WTC11 (cell line): ENCODE measurements around the gene FRYL. TPM values are rescaled to one million over a fixed set of nuclear protein-coding genes. Genes with fewer than 3 reads are reported as not detected.

Experiments
- ATAC-seq: fragments of 200-7000 bp; cut with Tn5 transposase; 2 replicates; pipeline ENCODE4 v1.10.0; 2021; ENCODE audit warnings: mild to moderate bottlenecking, moderate library complexity
- CTCF ChIA-PET: fragments of 300-600 bp; sonication (Branson Sonifier 250); formaldehyde crosslinking; loops from one replicate; lab custom pipeline; 2021; ENCODE audit warnings: antibody characterized with exemption; lab: Charles Lee
- POLR2A ChIA-PET: fragments of 350-600 bp; sonication (Branson Sonifier 250); formaldehyde crosslinking; loops from one replicate; lab custom pipeline; 2021; ENCODE audit warnings: antibody characterized with exemption; lab: Charles Lee
- DNase-seq: peaks from one replicate; pipeline ENCODE4 v3.0.0; 2021; ENCODE audit warnings: low spot score
- H3K27ac Mint-ChIP-seq: 2 replicates; pipeline ENCODE4 v1.8.0; 2021; ENCODE audit warnings: mixed read lengths
- H3K27me3 Mint-ChIP-seq: 2 replicates; pipeline ENCODE4 v1.8.0; 2021; ENCODE audit warnings: low read depth, mild to moderate bottlenecking, moderate library complexity, mixed read lengths
- H3K36me3 Mint-ChIP-seq: 2 replicates; pipeline ENCODE4 v1.8.0; 2021; ENCODE audit warnings: mixed read lengths
- H3K4me1 Mint-ChIP-seq: 2 replicates; pipeline ENCODE4 v1.8.0; 2022; ENCODE audit warnings: mixed read lengths
- H3K4me3 Mint-ChIP-seq: 2 replicates; pipeline ENCODE4 v1.8.0; 2021; ENCODE audit warnings: mild to moderate bottlenecking, moderate library complexity, mixed read lengths
- H3K9me3 Mint-ChIP-seq: 2 replicates; pipeline ENCODE4 v1.8.0; 2021; ENCODE audit warnings: mixed read lengths
- FOXK1 ChIP-seq: sonication (generic); formaldehyde crosslinking; IDR thresholded peaks from 2 replicates; pipeline ENCODE4 v1.8.0; 2022; ENCODE audit warnings: mild to moderate bottlenecking, moderate library complexity, missing genetic modification reagents
- FOXP1 ChIP-seq: sonication (generic); formaldehyde crosslinking; IDR thresholded peaks from 2 replicates; pipeline ENCODE4 v1.8.0; 2022; ENCODE audit warnings: missing genetic modification reagents, mild to moderate bottlenecking, moderate library complexity, borderline replicate concordance
- FOXP4 ChIP-seq: sonication (generic); formaldehyde crosslinking; IDR thresholded peaks from 2 replicates; pipeline ENCODE4 v1.8.0; 2022; ENCODE audit warnings: mild to moderate bottlenecking, missing genetic modification reagents
- GRHL2 ChIP-seq: fragments of 250-450 bp; sonication (Bioruptor Pico); IDR thresholded peaks from 2 replicates; pipeline ENCODE4 v1.8.0; 2022; ENCODE audit warnings: mild to moderate bottlenecking, moderate library complexity; ENCODE audit not compliant: insufficient replicate concordance, severe bottlenecking
- GTF2I ChIP-seq: fragments of 250-450 bp; sonication (Bioruptor Pico); conservative IDR thresholded peaks from 2 replicates; pipeline ENCODE4 v1.4.0; 2021; ENCODE audit warnings: mild to moderate bottlenecking
- IRF1 ChIP-seq: sonication (generic); formaldehyde crosslinking; IDR thresholded peaks from 2 replicates; pipeline ENCODE4 v1.8.0; 2023; ENCODE audit warnings: missing genetic modification reagents
- OVOL2 ChIP-seq: fragments of 250-450 bp; sonication (Bioruptor Pico); IDR thresholded peaks from 2 replicates; pipeline ENCODE4 v1.9.0; 2021; ENCODE audit warnings: mild to moderate bottlenecking, borderline replicate concordance
- RELA ChIP-seq: sonication (generic); formaldehyde crosslinking; IDR thresholded peaks from 2 replicates; pipeline ENCODE4 v1.8.1; 2022; ENCODE audit warnings: missing genetic modification reagents, mild to moderate bottlenecking, borderline replicate concordance
- SMAD3 ChIP-seq: sonication (generic); formaldehyde crosslinking; IDR thresholded peaks from 2 replicates; pipeline ENCODE4 v1.8.0; 2022; ENCODE audit warnings: missing genetic modification reagents, mild to moderate bottlenecking, borderline replicate concordance
- USF1 ChIP-seq: sonication (generic); formaldehyde crosslinking; IDR thresholded peaks from 2 replicates; pipeline ENCODE4 v1.8.0; 2022; ENCODE audit warnings: mild to moderate bottlenecking, missing genetic modification reagents
- ZNF138 ChIP-seq: sonication (generic); formaldehyde crosslinking; conservative IDR thresholded peaks from 2 replicates; pipeline ENCODE4 v1.8.1; 2022; ENCODE audit warnings: mild to moderate bottlenecking, moderate library complexity, missing genetic modification reagents
- ZNF317 ChIP-seq: sonication (generic); formaldehyde crosslinking; IDR thresholded peaks from 2 replicates; pipeline ENCODE4 v1.8.1; 2023; ENCODE audit warnings: low read depth, mild to moderate bottlenecking, moderate library complexity, missing genetic modification reagents, borderline replicate concordance
- ZNF416 ChIP-seq: fragments of 250-450 bp; sonication (Bioruptor Pico); IDR thresholded peaks from 2 replicates; pipeline ENCODE4 v1.9.0; 2021; ENCODE audit warnings: mild to moderate bottlenecking, inconsistent platforms
- ZNF423 ChIP-seq: fragments of 250-450 bp; sonication (Bioruptor Pico); IDR thresholded peaks from 2 replicates; pipeline ENCODE4 v2.1.2; 2022; ENCODE audit warnings: mild to moderate bottlenecking, moderate library complexity
- total RNA-seq: library from RNA; stranded (reverse); gene quantifications from 3 replicates; pipeline ENCODE4 v1.2.3, GENCODE V29; 2021
- TF ChIP-seq, protein P1 (sequence below): sonication (generic); formaldehyde crosslinking; conservative IDR thresholded peaks from 2 replicates; pipeline ENCODE4 v1.8.1; 2023; ENCODE audit warnings: mild to moderate bottlenecking, low read depth, missing genetic modification reagents, moderate library complexity
- TF ChIP-seq, protein P2 (sequence below): fragments of 250-450 bp; sonication (Bioruptor Pico); IDR thresholded peaks from 2 replicates; pipeline ENCODE4 v2.1.2; 2022; ENCODE audit warnings: mild to moderate bottlenecking, moderate library complexity
- TF ChIP-seq, protein P3 (sequence below): sonication (generic); formaldehyde crosslinking; IDR thresholded peaks from 2 replicates; pipeline ENCODE4 v1.8.1; 2023; ENCODE audit warnings: mild to moderate bottlenecking, moderate library complexity, missing genetic modification reagents

FRYL gene
- total RNA-seq, 1 experiment from 2014 or later, result 38.7 TPM

- TF ChIP-seq ZNF423 (CRISPR knock-in tag) (no peak), GRHL2 (CRISPR knock-in tag) (no peak), ZNF416 (no peak), ZNF317 (no peak), OVOL2 (CRISPR knock-in tag) (no peak), FOXP1 (CRISPR knock-in tag) (no peak)
- TF ChIP-seq, protein P1, sequence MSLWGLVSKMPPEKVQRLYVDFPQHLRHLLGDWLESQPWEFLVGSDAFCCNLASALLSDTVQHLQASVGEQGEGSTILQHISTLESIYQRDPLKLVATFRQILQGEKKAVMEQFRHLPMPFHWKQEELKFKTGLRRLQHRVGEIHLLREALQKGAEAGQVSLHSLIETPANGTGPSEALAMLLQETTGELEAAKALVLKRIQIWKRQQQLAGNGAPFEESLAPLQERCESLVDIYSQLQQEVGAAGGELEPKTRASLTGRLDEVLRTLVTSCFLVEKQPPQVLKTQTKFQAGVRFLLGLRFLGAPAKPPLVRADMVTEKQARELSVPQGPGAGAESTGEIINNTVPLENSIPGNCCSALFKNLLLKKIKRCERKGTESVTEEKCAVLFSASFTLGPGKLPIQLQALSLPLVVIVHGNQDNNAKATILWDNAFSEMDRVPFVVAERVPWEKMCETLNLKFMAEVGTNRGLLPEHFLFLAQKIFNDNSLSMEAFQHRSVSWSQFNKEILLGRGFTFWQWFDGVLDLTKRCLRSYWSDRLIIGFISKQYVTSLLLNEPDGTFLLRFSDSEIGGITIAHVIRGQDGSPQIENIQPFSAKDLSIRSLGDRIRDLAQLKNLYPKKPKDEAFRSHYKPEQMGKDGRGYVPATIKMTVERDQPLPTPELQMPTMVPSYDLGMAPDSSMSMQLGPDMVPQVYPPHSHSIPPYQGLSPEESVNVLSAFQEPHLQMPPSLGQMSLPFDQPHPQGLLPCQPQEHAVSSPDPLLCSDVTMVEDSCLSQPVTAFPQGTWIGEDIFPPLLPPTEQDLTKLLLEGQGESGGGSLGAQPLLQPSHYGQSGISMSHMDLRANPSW (CRISPR knock-in tag), result no peak
Observed at GRCh38 chr4:48756689-48757220, 23.3 kb downstream of the FRYL start (continued).

DNA sequence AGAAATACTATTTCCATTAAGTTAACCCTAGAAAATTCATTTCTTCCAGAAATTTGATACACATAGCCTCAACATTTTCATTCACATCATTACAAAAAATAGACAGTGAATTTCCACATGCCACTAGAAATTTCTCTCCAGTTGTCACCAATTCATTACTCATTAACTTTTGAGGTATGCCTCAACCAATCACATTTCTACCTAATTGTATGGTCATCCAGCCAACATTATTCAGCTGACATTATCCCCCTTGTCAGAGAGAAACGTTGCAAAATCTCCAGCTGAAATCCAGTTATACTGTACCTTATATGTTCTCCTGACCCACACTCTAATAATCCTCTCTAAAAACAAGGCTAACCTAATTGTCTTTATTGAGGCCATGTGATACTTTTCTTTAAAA, 24.8 kb downstream of the FRYL start:
- POLR2A ChIA-PET, result no interaction called here
- peaks cover 35% of the 10 kb centered on the region for H3K9me3 Mint-ChIP-seq
- DNase-seq, result no peak
- TF ChIP-seq RELA (CRISPR knock-in tag) (no peak), USF1 (CRISPR knock-in tag) (no peak)
- H3K36me3 Mint-ChIP-seq, result peaks cover 43% of the 10 kb centered on the region
- no peak overlapping the region for H3K4me3 Mint-ChIP-seq
- H3K4me1 Mint-ChIP-seq, result peaks cover 12% of the 10 kb centered on the region
- no peak for ATAC-seq
- H3K27me3 Mint-ChIP-seq, result no peaks in the 10 kb centered on the region
- no peak overlapping the region for H3K27ac Mint-ChIP-seq
- CTCF ChIA-PET, result no interaction called here

- ChIA-PET CTCF (interaction anchor here (0.7 kb wide), 1 partner anchor 62 kb away, joined by 3 read pairs; no protein-coding TSS in a partner anchor), POLR2A (no interaction called here)
- peaks cover 35% of the 10 kb centered on the region for H3K36me3 Mint-ChIP-seq
- no peak overlapping the region for H3K27ac Mint-ChIP-seq
- H3K4me1 Mint-ChIP-seq, result peaks cover 27% of the 10 kb centered on the region
- TF ChIP-seq, protein P2, sequence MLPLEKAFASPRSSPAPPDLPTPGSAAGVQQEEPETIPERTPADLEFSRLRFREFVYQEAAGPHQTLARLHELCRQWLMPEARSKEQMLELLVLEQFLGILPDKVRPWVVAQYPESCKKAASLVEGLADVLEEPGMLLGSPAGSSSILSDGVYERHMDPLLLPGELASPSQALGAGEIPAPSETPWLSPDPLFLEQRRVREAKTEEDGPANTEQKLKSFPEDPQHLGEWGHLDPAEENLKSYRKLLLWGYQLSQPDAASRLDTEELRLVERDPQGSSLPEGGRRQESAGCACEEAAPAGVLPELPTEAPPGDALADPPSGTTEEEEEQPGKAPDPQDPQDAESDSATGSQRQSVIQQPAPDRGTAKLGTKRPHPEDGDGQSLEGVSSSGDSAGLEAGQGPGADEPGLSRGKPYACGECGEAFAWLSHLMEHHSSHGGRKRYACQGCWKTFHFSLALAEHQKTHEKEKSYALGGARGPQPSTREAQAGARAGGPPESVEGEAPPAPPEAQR (CRISPR knock-in tag), result no peak
- TF ChIP-seq, protein P3, sequence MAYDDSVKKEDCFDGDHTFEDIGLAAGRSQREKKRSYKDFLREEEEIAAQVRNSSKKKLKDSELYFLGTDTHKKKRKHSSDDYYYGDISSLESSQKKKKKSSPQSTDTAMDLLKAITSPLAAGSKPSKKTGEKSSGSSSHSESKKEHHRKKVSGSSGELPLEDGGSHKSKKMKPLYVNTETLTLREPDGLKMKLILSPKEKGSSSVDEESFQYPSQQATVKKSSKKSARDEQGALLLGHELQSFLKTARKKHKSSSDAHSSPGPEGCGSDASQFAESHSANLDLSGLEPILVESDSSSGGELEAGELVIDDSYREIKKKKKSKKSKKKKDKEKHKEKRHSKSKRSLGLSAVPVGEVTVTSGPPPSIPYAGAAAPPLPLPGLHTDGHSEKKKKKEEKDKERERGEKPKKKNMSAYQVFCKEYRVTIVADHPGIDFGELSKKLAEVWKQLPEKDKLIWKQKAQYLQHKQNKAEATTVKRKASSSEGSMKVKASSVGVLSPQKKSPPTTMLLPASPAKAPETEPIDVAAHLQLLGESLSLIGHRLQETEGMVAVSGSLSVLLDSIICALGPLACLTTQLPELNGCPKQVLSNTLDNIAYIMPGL (CRISPR knock-in tag), result no peak
- no peak for TF ChIP-seq ZNF138 (CRISPR knock-in tag)
- no peak for TF ChIP-seq RELA (CRISPR knock-in tag)
- TF ChIP-seq IRF1 (CRISPR knock-in tag), result no peak
- no peak for TF ChIP-seq FOXK1
- TF ChIP-seq SMAD3, result no peak
- no peak for TF ChIP-seq FOXP4 (CRISPR knock-in tag)
- TF ChIP-seq GTF2I, result no peak
- no peak for DNase-seq
- no peak overlapping the region for H3K4me3 Mint-ChIP-seq
- H3K27me3 Mint-ChIP-seq, result no peaks in the 10 kb centered on the region
- H3K9me3 Mint-ChIP-seq, result peaks cover 32% of the 10 kb centered on the region
- no peak for ATAC-seq
Observed at GRCh38 chr4:48753159-48753558, 26.9 kb downstream of the FRYL start.
